Hepatocyte (in vitro differentiated cells): ENCODE measurements around the gene ACOT8. TPM values are rescaled to one million over a fixed set of nuclear protein-coding genes. Genes with fewer than 3 reads are reported as not detected.

Experiments used
- DNase-seq: peaks from one replicate; pipeline ENCODE4 v3.0.0-alpha.2; 2016; ENCODE audit warnings: low spot score
- H2AFZ ChIP-seq: fragments of 200-600 bp; sonication (generic); 2 replicates; pipeline ENCODE4 v1.6.0; 2016; ENCODE audit warnings: antibody characterized with exemption, mild to moderate bottlenecking
- H3K27ac ChIP-seq: fragments of 200-600 bp; sonication (generic); 2 replicates; pipeline ENCODE4 v1.5.1; 2016; ENCODE audit warnings: mild to moderate bottlenecking
- H3K27me3 ChIP-seq: fragments of 200-600 bp; sonication (generic); 2 replicates; pipeline ENCODE4 v1.6.1; 2016
- H3K36me3 ChIP-seq: fragments of 200-600 bp; sonication (generic); replicated peaks from 2 replicates; pipeline ENCODE4 v1.5.1; 2016; ENCODE audit warnings: low read depth; ENCODE audit not compliant: insufficient read depth
- H3K4me1 ChIP-seq: fragments of 200-600 bp; sonication (generic); 2 replicates; pipeline ENCODE4 v1.5.1; 2016; ENCODE audit warnings: mild to moderate bottlenecking, moderate library complexity; ENCODE audit not compliant: insufficient read depth
- H3K4me2 ChIP-seq: fragments of 200-600 bp; sonication (generic); 2 replicates; pipeline ENCODE4 v1.6.0; 2016
- H3K4me3 ChIP-seq: fragments of 200-600 bp; sonication (generic); 2 replicates; pipeline ENCODE4 v1.5.1; 2016; ENCODE audit warnings: mild to moderate bottlenecking
- H3K79me2 ChIP-seq: fragments of 200-600 bp; sonication (generic); 2 replicates; pipeline ENCODE4 v1.6.0; 2017; ENCODE audit warnings: mild to moderate bottlenecking
- H3K9me2 ChIP-seq: fragments of 200-600 bp; sonication (generic); replicated peaks from 2 replicates; pipeline ENCODE4 v1.6.0; 2017; ENCODE audit warnings: mild to moderate bottlenecking; ENCODE audit not compliant: insufficient read depth
- H3K9me3 ChIP-seq: fragments of 200-600 bp; sonication (generic); 2 replicates; pipeline ENCODE4 v1.5.1; 2016; ENCODE audit warnings: low read depth, mild to moderate bottlenecking
- H4K20me1 ChIP-seq: fragments of 200-600 bp; sonication (generic); 2 replicates; pipeline ENCODE4 v1.6.0; 2016; ENCODE audit warnings: mild to moderate bottlenecking; ENCODE audit not compliant: insufficient read depth, poor library complexity, severe bottlenecking
- EZH2 ChIP-seq: fragments of 200-600 bp; sonication (generic); IDR thresholded peaks from 2 replicates; pipeline ENCODE4 v1.6.1; 2016; ENCODE audit warnings: antibody characterized with exemption, mild to moderate bottlenecking, borderline replicate concordance
- EZH2phosphoT487 ChIP-seq: fragments of 200-600 bp; sonication (generic); IDR thresholded peaks from one replicate; pipeline ENCODE4 v1.6.1; 2018; ENCODE audit warnings: antibody characterized with exemption, mild to moderate bottlenecking, low read depth, moderate library complexity; ENCODE audit not compliant: unreplicated experiment, severe bottlenecking
- WGBS: methylation state at CpG from one replicate; pipeline ENCODE4 v1.1.6; 2016; ENCODE audit warnings: low lambda C conversion rate; ENCODE audit errors: missing lambda C conversion rate; 5-methylcytosine and 5-hydroxymethylcytosine counted together
- polyA plus RNA-seq: library from polyadenylated mRNA; unstranded; fragments of >200 nt; fragmentation: Nextera tagmentation; extraction: Ambion mirVana; gene quantifications from 2 replicates; pipeline ENCODE4 v1.2.1, GENCODE V29; 2016
- total RNA-seq: library from RNA; depleted of rRNA; stranded (reverse); fragments of >200 nt; gene quantifications from 2 replicates; pipeline ENCODE4 v1.2.3, GENCODE V29; 2014
- TF ChIP-seq, protein P1 (sequence below): fragments of 200-600 bp; sonication (generic); IDR thresholded peaks from 2 replicates; pipeline ENCODE4 v1.5.1; 2016; ENCODE audit warnings: antibody characterized with exemption, mild to moderate bottlenecking; ENCODE audit not compliant: poor library complexity

The ACOT8 gene
- total and polyA plus RNA-seq, 2 experiments from 2014 or later: 40.6 to 44.0 TPM

DNA sequence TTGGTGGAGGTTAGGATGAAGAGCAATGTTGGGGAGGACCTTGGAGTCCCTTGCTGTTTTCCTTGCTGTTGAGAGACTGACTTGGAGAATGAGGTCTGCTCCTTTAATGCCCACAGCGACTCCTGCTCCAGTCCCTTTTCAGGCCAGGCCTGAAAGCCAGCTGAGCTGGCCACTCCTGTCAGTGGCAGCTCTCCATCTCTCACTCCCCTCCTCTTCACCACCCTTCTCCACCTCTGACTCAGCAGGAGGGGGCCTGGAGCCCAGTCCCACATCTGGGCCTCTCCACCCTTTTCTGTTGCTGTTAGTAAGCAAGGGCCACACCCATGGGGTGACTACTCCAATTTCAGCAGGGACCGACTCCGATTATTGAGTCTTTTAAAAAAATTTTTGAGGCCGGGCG, 21.4 kb downstream of the ACOT8 start:
- DNase-seq: no peak
- Histone ChIP-seq H3K27ac (peak overlapping the region; percentile 26), H3K36me3 (no peaks in the 10 kb centered on the region), H3K4me2 (peak overlapping the region; percentile 92), H4K20me1 (no peaks in the 10 kb centered on the region), H3K9me2 (no peaks in the 10 kb centered on the region), H3K9me3 (no peaks in the 10 kb centered on the region), H3K27me3 (no peaks in the 10 kb centered on the region), H2AFZ (no peak overlapping the region), H3K4me1 (peaks cover 29% of the 10 kb centered on the region), H3K79me2 (peaks cover 14% of the 10 kb centered on the region), H3K4me3 (no peak overlapping the region)
- WGBS: 92% methylated on average over 5 of the region's 5 CpGs
- no peak for TF ChIP-seq EZH2
- TF ChIP-seq, protein P1, sequence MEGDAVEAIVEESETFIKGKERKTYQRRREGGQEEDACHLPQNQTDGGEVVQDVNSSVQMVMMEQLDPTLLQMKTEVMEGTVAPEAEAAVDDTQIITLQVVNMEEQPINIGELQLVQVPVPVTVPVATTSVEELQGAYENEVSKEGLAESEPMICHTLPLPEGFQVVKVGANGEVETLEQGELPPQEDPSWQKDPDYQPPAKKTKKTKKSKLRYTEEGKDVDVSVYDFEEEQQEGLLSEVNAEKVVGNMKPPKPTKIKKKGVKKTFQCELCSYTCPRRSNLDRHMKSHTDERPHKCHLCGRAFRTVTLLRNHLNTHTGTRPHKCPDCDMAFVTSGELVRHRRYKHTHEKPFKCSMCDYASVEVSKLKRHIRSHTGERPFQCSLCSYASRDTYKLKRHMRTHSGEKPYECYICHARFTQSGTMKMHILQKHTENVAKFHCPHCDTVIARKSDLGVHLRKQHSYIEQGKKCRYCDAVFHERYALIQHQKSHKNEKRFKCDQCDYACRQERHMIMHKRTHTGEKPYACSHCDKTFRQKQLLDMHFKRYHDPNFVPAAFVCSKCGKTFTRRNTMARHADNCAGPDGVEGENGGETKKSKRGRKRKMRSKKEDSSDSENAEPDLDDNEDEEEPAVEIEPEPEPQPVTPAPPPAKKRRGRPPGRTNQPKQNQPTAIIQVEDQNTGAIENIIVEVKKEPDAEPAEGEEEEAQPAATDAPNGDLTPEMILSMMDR: no peak

DNA sequence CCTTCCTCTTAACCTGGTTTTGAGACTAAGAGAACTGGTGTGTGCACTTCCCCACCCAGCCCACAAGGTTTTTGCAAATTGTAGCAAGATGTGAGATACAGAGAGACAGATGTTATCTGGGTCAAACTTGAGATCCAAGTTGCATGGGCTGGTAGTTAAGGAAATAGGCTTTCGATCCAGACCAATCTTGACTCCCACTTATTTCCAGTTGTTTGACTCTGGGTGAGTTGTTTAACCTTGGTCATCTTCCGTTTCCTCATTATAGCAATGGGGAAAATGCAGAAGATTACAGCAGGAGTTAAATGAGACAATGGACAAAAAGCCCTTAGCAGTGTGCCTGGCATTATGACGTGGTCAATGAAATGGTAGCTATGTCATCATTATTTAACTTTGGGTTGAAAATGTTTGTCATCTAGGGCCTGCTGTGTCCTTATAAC, 21.8 kb downstream of the ACOT8 start:
- peak overlapping the region; percentile 26 for H3K27ac ChIP-seq

GRCh38 chr20:45834797-45835161, 22.4 kb downstream of the ACOT8 start:
- Histone ChIP-seq H3K9me2 (no peaks in the 10 kb centered on the region), H3K79me2 (peaks cover 14% of the 10 kb centered on the region), H3K9me3 (no peaks in the 10 kb centered on the region), H3K4me1 (peaks cover 29% of the 10 kb centered on the region), H3K36me3 (no peaks in the 10 kb centered on the region), H4K20me1 (no peaks in the 10 kb centered on the region), H3K27me3 (no peaks in the 10 kb centered on the region), H3K27ac (peak overlapping the region; percentile 87), H2AFZ (no peak overlapping the region), H3K4me3 (peak overlapping the region; percentile 87), H3K4me2 (peak overlapping the region; percentile 92)
- TF ChIP-seq, protein P1: no peak
- no peak for TF ChIP-seq EZH2
- 93% methylated on average over 14 of the region's 14 CpGs for WGBS
- no peak for DNase-seq

More for the DNA sequence above, 21.8 kb downstream of the ACOT8 start:
- no peak for TF ChIP-seq EZH2phosphoT487
- TF ChIP-seq, protein P1: no peak
- Histone ChIP-seq H3K4me2 (peak overlapping the region; percentile 92), H2AFZ (no peak overlapping the region), H3K9me2 (no peaks in the 10 kb centered on the region), H3K4me3 (no peak overlapping the region), H3K9me3 (no peaks in the 10 kb centered on the region), H3K36me3 (no peaks in the 10 kb centered on the region), H4K20me1 (no peaks in the 10 kb centered on the region), H3K4me1 (peaks cover 29% of the 10 kb centered on the region), H3K79me2 (peaks cover 14% of the 10 kb centered on the region), H3K27me3 (no peaks in the 10 kb centered on the region)
- 95% methylated on average over 3 of the region's 3 CpGs for WGBS
- DNase-seq: no peak
